Parathyroid adenoma (tissue), 2 donors: ENCODE results near the gene SLC7A5.

Source experiments
- H2AFZ ChIP-seq: fragments of 300-600 bp; sonication (generic); one replicate; pipeline ENCODE4 v1.7.0; 2017; ENCODE audit warnings: antibody characterized with exemption, mild to moderate bottlenecking
- H3K27ac ChIP-seq: fragments of 300-600 bp; sonication (generic); one replicate; pipeline ENCODE4 v1.7.0; 2017
- H3K27me3 ChIP-seq: fragments of 300-600 bp; sonication (generic); one replicate; pipeline ENCODE4 v1.7.0; 2017; ENCODE audit warnings: low read length; ENCODE audit not compliant: control insufficient read depth, insufficient read depth
- H3K36me3 ChIP-seq: fragments of 300-600 bp; sonication (generic); one replicate; pipeline ENCODE4 v1.7.0; 2017; ENCODE audit warnings: low read length; ENCODE audit not compliant: control insufficient read depth, insufficient read depth
- H3K4me1 ChIP-seq: fragments of 300-600 bp; sonication (generic); one replicate; pipeline ENCODE4 v1.7.0; 2017; ENCODE audit warnings: control low read depth
- H3K4me2 ChIP-seq: fragments of 300-600 bp; sonication (generic); one replicate; pipeline ENCODE4 v1.7.0; 2017; ENCODE audit warnings: low read length
- H3K4me3 ChIP-seq: fragments of 300-600 bp; sonication (generic); one replicate; pipeline ENCODE4 v1.7.0; 2017; ENCODE audit warnings: low read depth, low read length
- H3K79me2 ChIP-seq: fragments of 300-600 bp; sonication (generic); one replicate; pipeline ENCODE4 v1.7.0; 2017; ENCODE audit warnings: control low read depth
- H3K9ac ChIP-seq: fragments of 300-600 bp; sonication (generic); one replicate; pipeline ENCODE4 v1.7.0; 2017; ENCODE audit warnings: mild to moderate bottlenecking
- H3K9me3 ChIP-seq: fragments of 300-600 bp; sonication (generic); one replicate; pipeline ENCODE4 v1.7.0; 2017; ENCODE audit warnings: low read length; ENCODE audit not compliant: control insufficient read depth
- CTCF ChIP-seq: fragments of 300-600 bp; sonication (generic); IDR thresholded peaks from one replicate; pipeline ENCODE4 v1.7.0; 2017; ENCODE audit warnings: antibody characterized with exemption, mild to moderate bottlenecking
- donor health status: primary hyperparathyroidism.

Gene SLC7A5

GRCh38 chr16:87856791-87857228 is 12.5 kb downstream of the SLC7A5 start:
- peaks cover 5% of the 10 kb centered on the region for H3K4me1 ChIP-seq
- H3K4me2 ChIP-seq: no peak overlapping the region
- H3K36me3 ChIP-seq: no peaks in the 10 kb centered on the region
- no peaks in the 10 kb centered on the region for H3K27me3 ChIP-seq
- no peaks in the 10 kb centered on the region for H3K9me3 ChIP-seq
- no peak for TF ChIP-seq CTCF
- H3K79me2 ChIP-seq: no peaks in the 10 kb centered on the region
- no peak overlapping the region for H2AFZ ChIP-seq
- H3K4me3 ChIP-seq: no peak overlapping the region
- no peak overlapping the region for H3K27ac ChIP-seq
- H3K9ac ChIP-seq: no peak overlapping the region

- Histone ChIP-seq H3K27ac (no peak overlapping the region), H3K4me3 (no peak overlapping the region), H3K4me2 (no peak overlapping the region), H3K36me3 (no peaks in the 10 kb centered on the region), H3K27me3 (no peaks in the 10 kb centered on the region), H3K4me1 (peaks cover 5% of the 10 kb centered on the region), H3K9me3 (no peaks in the 10 kb centered on the region), H3K9ac (no peak overlapping the region), H3K79me2 (no peaks in the 10 kb centered on the region), H2AFZ (no peak overlapping the region)
- no peak for TF ChIP-seq CTCF
These were observed 13.2 kb downstream of the SLC7A5 start for GRCh38 chr16:87855852-87856715.

GRCh38 chr16:87854907-87855683 is 14.2 kb downstream of the SLC7A5 start:
- Histone ChIP-seq H2AFZ (no peak overlapping the region), H3K9ac (no peak overlapping the region), H3K36me3 (no peaks in the 10 kb centered on the region), H3K27ac (no peak overlapping the region), H3K9me3 (no peaks in the 10 kb centered on the region), H3K4me1 (peaks cover 5% of the 10 kb centered on the region), H3K4me3 (no peak overlapping the region), H3K4me2 (no peak overlapping the region), H3K27me3 (no peaks in the 10 kb centered on the region), H3K79me2 (no peaks in the 10 kb centered on the region)
- no peak for TF ChIP-seq CTCF

- Histone ChIP-seq H3K4me3 (no peak overlapping the region), H3K79me2 (no peaks in the 10 kb centered on the region), H3K27me3 (no peaks in the 10 kb centered on the region), H3K9me3 (no peaks in the 10 kb centered on the region), H2AFZ (no peak overlapping the region), H3K9ac (no peak overlapping the region), H3K4me1 (peaks cover 5% of the 10 kb centered on the region), H3K4me2 (no peak overlapping the region), H3K27ac (no peak overlapping the region), H3K36me3 (no peaks in the 10 kb centered on the region)
- TF ChIP-seq CTCF: no peak
These were observed 15.0 kb downstream of the SLC7A5 start for GRCh38 chr16:87854053-87854906.
